ENCODE data around the gene DOLPP1. TPM values are rescaled to one million over a fixed set of nuclear protein-coding genes. Genes with fewer than 3 reads are reported as not detected.

The DOLPP1 gene
- total RNA-seq, 1 donor from 2014 or later: 10.4 TPM

- DNase-seq (ENCODE audit: low read depth, low spot score): no peak
Observed at GRCh38 chr9:129137292-129138143, 56.6 kb downstream of the DOLPP1 start.

GRCh38 chr9:129138144-129138462 lies 57.2 kb downstream of the DOLPP1 start:
- no peak for DNase-seq (ENCODE audit: low read depth, low spot score)

- DNase-seq (ENCODE audit: low read depth, low spot score): no peak
Observed at GRCh38 chr9:129138476-129139232, 57.7 kb downstream of the DOLPP1 start.

- DNase-seq (ENCODE audit: low read depth, low spot score): peak; percentile 45
Observed at GRCh38 chr9:129139233-129139992, 58.5 kb downstream of the DOLPP1 start.

GRCh38 chr9:129139993-129140396 lies 59.1 kb downstream of the DOLPP1 start:
- DNase-seq (ENCODE audit: low read depth, low spot score): peak; percentile 99

Other genes with a start within 250 kb of the DOLPP1 start
- 11.0 and 12.4 TPM in 2 replicates for gene KYAT1, start 199.2 kb upstream of the DOLPP1 start, total RNA-seq
- gene LRRC8A, start 199.0 kb upstream of the DOLPP1 start, total RNA-seq: 104 and 129 TPM in 2 replicates
- gene PHYHD1, start 160.1 kb upstream of the DOLPP1 start, total RNA-seq: 0.20 and 0.81 TPM in 2 replicates
- gene DOLK, start 133.5 kb upstream of the DOLPP1 start, total RNA-seq: 27.8 and 30.6 TPM in 2 replicates
- 54.3 and 79.3 TPM in 2 replicates for gene NUP188, start 133.4 kb upstream of the DOLPP1 start, total RNA-seq
- gene SH3GLB2, start 52.8 kb upstream of the DOLPP1 start, total RNA-seq: 36.0 and 36.9 TPM in 2 replicates
- 23.4 and 37.2 TPM in 2 replicates for gene MIGA2, start 44.5 kb upstream of the DOLPP1 start, total RNA-seq
- 34.6 and 37.9 TPM in 2 replicates for gene CRAT, start 29.7 kb downstream of the DOLPP1 start, total RNA-seq
- gene PTPA, start 30.3 kb downstream of the DOLPP1 start, total RNA-seq: 96.2 and 109 TPM in 2 replicates
- 13.4 and 18.8 TPM in 2 replicates for gene IER5L, start 97.2 kb downstream of the DOLPP1 start, total RNA-seq

Data from pulmonary artery endothelial cell (primary cell).